Esophagus squamous epithelium (tissue), 5 donors: Measurements from ENCODE around the gene KLHL18. TPM values are rescaled to one million over a fixed set of nuclear protein-coding genes. Genes with fewer than 3 reads are reported as not detected.
"Not testable (repeated sequence)": the region's sequence is repeated elsewhere in the genome, so short reads cannot be mapped to it uniquely, and the experiment has no call there.

Experiments
- DNase-seq: peaks from one replicate; lab custom pipeline; 2025; lab: John Stamatoyannopoulos, UW
- H3K27ac ChIP-seq, 4 donors: fragments of 200-600 bp; sonication (generic); one replicate each; pipeline ENCODE4 v1.5.1; 2016 to 2019; ENCODE audit warnings: mild to moderate bottlenecking in 1 of 4
- H3K27me3 ChIP-seq, 4 donors: fragments of 200-600 bp; sonication (generic); 1 replicate in 3 of 4; 2 replicates in 1 of 4; pipeline versions ENCODE4 v1.5.1 to v1.6.0; 2017 to 2021; ENCODE audit warnings: antibody characterized with exemption in 1 of 4
- H3K36me3 ChIP-seq, 3 donors: fragments of 200-600 bp; sonication (generic); one replicate each; pipeline ENCODE4 v1.5.1; 2016 to 2019
- H3K4me1 ChIP-seq, 3 donors: fragments of 200-600 bp; sonication (generic); one replicate each; pipeline ENCODE4 v1.5.1; 2017 to 2019
- H3K4me3 ChIP-seq, 4 donors: fragments of 200-600 bp; sonication (generic); 1 replicate in 3 of 4; 2 replicates in 1 of 4; pipeline ENCODE4 v1.5.1; 2016 to 2019; ENCODE audit warnings: mild to moderate bottlenecking in 2 of 4, moderate library complexity in 1 of 4
- H3K9me3 ChIP-seq, 3 donors: fragments of 200-600 bp; sonication (generic); one replicate each; pipeline ENCODE4 v1.5.1; 2016 to 2019
- CTCF ChIP-seq, 6 experiments: fragments of 450-650 bp in 4 of 6; fragments of 200-600 bp in 2 of 6; sonication (generic) in 2 of 6; IDR thresholded peaks; one replicate each; pipeline ENCODE4 v1.5.1; 2016 to 2019; ENCODE audit warnings: antibody characterized with exemption in 6 of 6, mild to moderate bottlenecking in 4 of 6, moderate library complexity in 4 of 6
- POLR2A ChIP-seq, 4 donors: fragments of 450-650 bp; IDR thresholded peaks; one replicate each; pipeline ENCODE4 v1.6.1; 2017; ENCODE audit warnings: antibody characterized with exemption in 4 of 4, mild to moderate bottlenecking in 4 of 4, moderate library complexity in 3 of 4
- WGBS, 2 donors: methylation state at CpG; one replicate each; pipeline ENCODE4 v1.1.5; 2018; 5-methylcytosine and 5-hydroxymethylcytosine counted together
- intact Hi-C: fragments of 100-400 bp; cut with DNase I; formaldehyde crosslinking; loops from one replicate; pipeline ENCODE4 v1.15.0; 2022
- total RNA-seq, 4 donors: library from RNA; depleted of rRNA; stranded (reverse); fragments of >200 nt; gene quantifications; one replicate each; pipeline ENCODE4 v1.1.0, GENCODE V29; 2016
- donor health status: DM: yes; HTN: yes; CAD: no.

The KLHL18 gene
- total RNA-seq, 4 donors from 2014 or later: 12.4 to 19.5 (median 17.0) TPM

- intact Hi-C loops: no loop called here
- Histone ChIP-seq H3K9me3 (no peaks in the 10 kb centered on the region), H3K4me3 (no peak overlapping the region), H3K4me1 (peaks cover 3 to 61% (median 10%) of the 10 kb centered on the region in 3 donors), H3K36me3 (peaks cover 0 to 28% (median 0%) of the 10 kb centered on the region in 3 donors), H3K27me3 (no peaks in the 10 kb centered on the region), H3K27ac (peak overlapping the region in 3 of 4 donors; percentile 41 to 73 (median 44))
- DNase-seq: no peak
- 66 to 68% methylated on average over 6 of the region's 6 CpGs for WGBS, 2 donors
- TF ChIP-seq POLR2A (IDR thresholded peaks at IDR 0.05): no peak
- no peak for TF ChIP-seq CTCF (IDR thresholded peaks at IDR 0.05)
Measured at GRCh38 chr3:47288966-47289910, 6.5 kb downstream of the KLHL18 start.

GRCh38 chr3:47291158-47291753 is 8.5 kb downstream of the KLHL18 start:
- no peak for TF ChIP-seq CTCF (IDR thresholded peaks at IDR 0.05)
- no peak for TF ChIP-seq POLR2A (IDR thresholded peaks at IDR 0.05)
- Histone ChIP-seq H3K27ac (peak overlapping the region in 2 of 4 donors; percentile 49 to 54), H3K4me3 (no peak overlapping the region), H3K36me3 (peaks cover 0 to 28% (median 0%) of the 10 kb centered on the region in 3 donors), H3K4me1 (peaks cover 3 to 42% (median 3%) of the 10 kb centered on the region in 3 donors), H3K9me3 (no peaks in the 10 kb centered on the region), H3K27me3 (no peaks in the 10 kb centered on the region)
- intact Hi-C loops: no loop called here
- DNase-seq: no peak
- 77 to 83% methylated on average over 4 of the region's 4 CpGs for WGBS, 2 donors

DNA sequence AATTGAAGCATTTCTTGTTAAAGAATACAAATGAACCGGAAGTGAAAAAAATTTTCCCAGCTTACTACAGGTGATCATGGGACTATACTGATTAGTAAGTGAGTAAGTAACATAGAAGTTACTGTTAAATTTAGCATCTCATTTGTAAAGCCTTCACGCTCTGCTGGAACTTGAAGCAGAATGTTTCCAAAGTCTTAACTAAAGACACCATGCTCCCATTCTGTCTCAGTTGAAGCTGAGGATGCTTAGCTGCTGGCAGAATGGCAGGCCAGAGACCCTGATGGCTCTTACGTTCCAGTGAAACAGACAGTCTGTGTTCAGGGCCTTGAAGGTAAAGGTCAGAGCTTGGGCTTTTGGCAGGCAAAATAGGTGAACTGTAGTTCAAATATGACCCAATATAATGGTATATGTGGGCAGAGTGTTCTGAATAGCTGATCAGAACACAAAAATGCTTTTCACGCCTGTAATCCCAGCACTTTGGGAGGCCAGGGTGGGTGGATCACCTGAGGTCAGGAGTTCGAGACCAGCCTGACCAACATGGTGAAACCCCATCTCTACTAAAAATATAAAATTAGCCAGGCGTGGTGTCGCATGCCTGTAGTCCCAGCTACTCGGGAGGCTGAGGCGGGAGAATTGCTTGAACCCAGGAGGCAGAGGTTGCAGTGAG is 9.1 kb downstream of the KLHL18 start:
- H3K27me3 ChIP-seq, H3K27ac ChIP-seq, H3K9me3 ChIP-seq, DNase-seq, intact Hi-C loops, H3K4me3 ChIP-seq: not testable (repeated sequence)
- Histone ChIP-seq H3K36me3 (peaks cover 0 to 25% (median 0%) of the 10 kb centered on the region in 3 donors), H3K4me1 (peaks cover 3 to 42% (median 7%) of the 10 kb centered on the region in 3 donors)
- 85 to 91% methylated on average over 9 of the region's 9 CpGs for WGBS, 2 donors

- no peaks in the 10 kb centered on the region for H3K9me3 ChIP-seq
- peaks cover 3 to 37% (median 8%) of the 10 kb centered on the region in 3 donors for H3K4me1 ChIP-seq
- peaks cover 0 to 5% (median 0%) of the 10 kb centered on the region in 3 donors for H3K36me3 ChIP-seq
- no peak overlapping the region for H3K4me3 ChIP-seq
- no peaks in the 10 kb centered on the region for H3K27me3 ChIP-seq
- no peak overlapping the region for H3K27ac ChIP-seq
- WGBS, 2 donors: 85 to 95% methylated on average over 2 of the region's 2 CpGs
- TF ChIP-seq CTCF (IDR thresholded peaks at IDR 0.05): no peak
- TF ChIP-seq POLR2A (IDR thresholded peaks at IDR 0.05): no peak
- no peak for DNase-seq
- intact Hi-C loops: no loop called here
Measured at GRCh38 chr3:47293822-47294221, 11.1 kb downstream of the KLHL18 start.

DNA sequence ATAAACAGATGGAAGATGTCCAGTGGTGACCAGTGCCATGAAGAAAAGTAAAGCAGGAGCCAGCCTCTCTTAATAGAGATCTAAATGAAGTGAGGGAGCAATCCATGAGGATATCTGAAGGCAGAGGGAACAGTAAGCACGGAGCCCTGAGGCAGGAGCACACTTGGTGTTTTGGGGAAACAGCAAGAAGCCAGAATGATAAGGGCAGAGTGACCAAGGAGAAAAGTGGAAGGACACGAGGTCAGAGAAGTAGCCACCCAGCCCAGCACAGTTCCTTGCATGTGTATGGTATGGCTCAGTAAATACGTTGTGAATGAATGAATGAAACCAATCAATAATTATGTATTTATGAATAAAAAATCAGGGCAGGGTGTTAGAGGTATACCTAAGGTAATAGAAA is 11.6 kb downstream of the KLHL18 start:
- H3K9me3 ChIP-seq: no peaks in the 10 kb centered on the region
- WGBS, 2 donors: 87 to 95% methylated on average over 3 of the region's 3 CpGs
- H3K4me1 ChIP-seq: peaks cover under 1 to 33% (median 7%) of the 10 kb centered on the region in 3 donors
- H3K27me3 ChIP-seq: no peaks in the 10 kb centered on the region
- H3K36me3 ChIP-seq: no peaks in the 10 kb centered on the region
- intact Hi-C loops: no loop called here
- no peak overlapping the region for H3K27ac ChIP-seq
- DNase-seq: no peak
- H3K4me3 ChIP-seq: no peak overlapping the region
- no peak for TF ChIP-seq CTCF (IDR thresholded peaks at IDR 0.05)
- TF ChIP-seq POLR2A (IDR thresholded peaks at IDR 0.05): no peak
